Coronary artery (tissue), 2 donors: ENCODE data around the gene USP17L12.
"Not testable (repeated sequence)": the region's sequence is repeated elsewhere in the genome, so short reads cannot be mapped to it uniquely, and the experiment has no call there.

Experiments
- DNase-seq: peaks from one replicate; pipeline ENCODE4 v3.0.0-alpha.2; 2017; ENCODE audit warnings: low spot score
- H3K27ac ChIP-seq, 2 donors: fragments of 200-600 bp; sonication (generic); one replicate each; pipeline ENCODE4 v1.5.1; 2016 to 2019
- H3K4me3 ChIP-seq: fragments of 200-600 bp; sonication (generic); 2 replicates; pipeline ENCODE4 v1.5.1; 2016; ENCODE audit warnings: mild to moderate bottlenecking, moderate library complexity

USP17L12 gene, protein sequence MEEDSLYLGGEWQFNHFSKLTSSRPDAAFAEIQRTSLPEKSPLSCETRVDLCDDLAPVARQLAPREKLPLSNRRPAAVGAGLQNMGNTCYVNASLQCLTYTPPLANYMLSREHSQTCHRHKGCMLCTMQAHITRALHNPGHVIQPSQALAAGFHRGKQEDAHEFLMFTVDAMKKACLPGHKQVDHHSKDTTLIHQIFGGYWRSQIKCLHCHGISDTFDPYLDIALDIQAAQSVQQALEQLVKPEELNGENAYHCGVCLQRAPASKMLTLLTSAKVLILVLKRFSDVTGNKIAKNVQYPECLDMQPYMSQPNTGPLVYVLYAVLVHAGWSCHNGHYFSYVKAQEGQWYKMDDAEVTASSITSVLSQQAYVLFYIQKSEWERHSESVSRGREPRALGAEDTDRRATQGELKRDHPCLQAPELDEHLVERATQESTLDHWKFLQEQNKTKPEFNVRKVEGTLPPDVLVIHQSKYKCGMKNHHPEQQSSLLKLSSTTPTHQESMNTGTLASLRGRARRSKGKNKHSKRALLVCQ

GRCh38 chr4:9219852-9220251 is at the start of gene USP17L12:
Gene USP17L12 (plus strand): TSS chr4:9220152. CDS start chr4:9220152, 0 bp downstream.
- not testable (repeated sequence) for DNase-seq, H3K4me3 ChIP-seq, H3K27ac ChIP-seq

GRCh38 chr4:9210357-9210756 is 9.6 kb upstream of the USP17L12 start, which contains the start of gene USP17L10:
Gene USP17L10 (plus strand): TSS chr4:9210657. CDS start chr4:9210657, 0 bp downstream.
- DNase-seq, H3K4me3 ChIP-seq, H3K27ac ChIP-seq: not testable (repeated sequence)

DNA sequence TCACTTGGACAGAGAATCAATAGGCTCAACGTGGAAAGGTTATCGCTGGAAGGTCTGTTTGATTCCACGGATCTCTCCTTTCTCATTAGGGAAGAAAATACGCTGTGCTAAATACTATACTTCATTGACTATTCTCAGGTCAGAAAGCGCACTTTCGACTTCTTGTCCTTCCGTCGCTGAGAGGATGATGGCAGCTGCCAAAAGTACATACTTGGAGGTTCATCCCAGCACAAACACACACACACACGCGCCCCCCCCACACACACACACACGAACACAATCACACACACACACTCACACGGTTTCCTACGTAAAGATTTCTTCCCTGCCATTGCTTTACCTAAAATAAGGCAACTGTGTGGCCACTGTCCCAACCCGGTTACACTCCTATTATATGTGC is 5.3 kb upstream of the USP17L12 start:
- not testable (repeated sequence) for H3K4me3 ChIP-seq, H3K27ac ChIP-seq, DNase-seq

DNA sequence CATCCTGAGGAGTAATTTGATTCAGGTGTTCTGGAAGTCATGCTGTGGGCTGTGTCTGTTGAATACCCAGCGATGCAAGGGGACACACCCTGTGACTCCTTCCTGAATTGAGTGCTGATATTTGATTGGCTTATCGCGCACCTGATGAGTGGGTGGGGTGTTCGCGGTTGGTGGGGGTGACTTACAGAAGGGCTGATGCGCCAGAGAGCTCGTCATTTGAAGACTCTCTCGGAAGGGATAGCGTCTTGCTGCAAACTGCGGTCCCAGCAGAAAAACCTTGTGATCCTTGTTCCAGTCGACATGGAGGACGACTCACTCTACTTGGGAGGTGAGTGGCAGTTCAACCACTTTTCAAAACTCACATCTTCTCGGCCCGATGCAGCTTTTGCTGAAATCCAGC is 4.8 kb upstream of the USP17L12 start, which contains the start of gene USP17L11:
TSS of gene USP17L11 (plus strand) at position 301 of the 400 bp plus-strand sequence. CDS start at position 301, 0 bp downstream.
- DNase-seq, H3K27ac ChIP-seq, H3K4me3 ChIP-seq: not testable (repeated sequence)

GRCh38 chr4:9224596-9224995 is 4.6 kb downstream of the USP17L12 start, which contains the start of gene USP17L13:
Gene USP17L13 (plus strand): TSS chr4:9224896. CDS start chr4:9224896, 0 bp downstream.
- not testable (repeated sequence) for H3K4me3 ChIP-seq, DNase-seq, H3K27ac ChIP-seq

DNA sequence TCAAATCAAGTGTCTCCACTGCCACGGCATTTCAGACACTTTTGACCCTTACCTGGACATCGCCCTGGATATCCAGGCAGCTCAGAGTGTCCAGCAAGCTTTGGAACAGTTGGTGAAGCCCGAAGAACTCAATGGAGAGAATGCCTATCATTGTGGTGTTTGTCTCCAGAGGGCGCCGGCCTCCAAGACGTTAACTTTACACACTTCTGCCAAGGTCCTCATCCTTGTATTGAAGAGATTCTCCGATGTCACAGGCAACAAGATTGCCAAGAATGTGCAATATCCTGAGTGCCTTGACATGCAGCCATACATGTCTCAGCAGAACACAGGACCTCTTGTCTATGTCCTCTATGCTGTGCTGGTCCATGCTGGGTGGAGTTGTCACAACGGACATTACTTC is 10.3 kb downstream of the USP17L12 start:
- not testable (repeated sequence) for H3K4me3 ChIP-seq, H3K27ac ChIP-seq, DNase-seq

DNA sequence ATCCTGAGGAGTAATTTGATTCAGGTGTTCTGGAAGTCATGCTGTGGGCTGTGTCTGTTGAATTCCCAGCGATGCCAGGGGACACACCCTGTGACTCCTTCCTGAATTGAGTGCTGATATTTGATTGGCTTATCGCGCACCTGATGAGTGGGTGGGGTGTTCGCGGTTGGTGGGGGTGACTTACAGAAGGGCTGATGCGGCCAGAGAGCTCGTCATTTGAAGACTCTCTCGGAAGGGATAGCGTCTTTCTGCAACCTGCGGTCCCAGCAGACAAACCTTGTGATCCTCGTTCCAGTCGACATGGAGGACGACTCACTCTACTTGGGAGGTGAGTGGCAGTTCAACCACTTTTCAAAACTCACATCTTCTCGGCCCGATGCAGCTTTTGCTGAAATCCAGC is 14.1 kb downstream of the USP17L12 start, which contains the start of gene USP17L15:
TSS of gene USP17L15 (plus strand) at position 301 of the 400 bp plus-strand sequence. CDS start at position 301, 0 bp downstream.
- H3K27ac ChIP-seq, DNase-seq, H3K4me3 ChIP-seq: not testable (repeated sequence)

- not testable (repeated sequence) for H3K27ac ChIP-seq, H3K4me3 ChIP-seq
- peak; percentile 40 for DNase-seq
Measured at GRCh38 chr4:9238461-9238860, 18.5 kb downstream of the USP17L12 start.

DNA sequence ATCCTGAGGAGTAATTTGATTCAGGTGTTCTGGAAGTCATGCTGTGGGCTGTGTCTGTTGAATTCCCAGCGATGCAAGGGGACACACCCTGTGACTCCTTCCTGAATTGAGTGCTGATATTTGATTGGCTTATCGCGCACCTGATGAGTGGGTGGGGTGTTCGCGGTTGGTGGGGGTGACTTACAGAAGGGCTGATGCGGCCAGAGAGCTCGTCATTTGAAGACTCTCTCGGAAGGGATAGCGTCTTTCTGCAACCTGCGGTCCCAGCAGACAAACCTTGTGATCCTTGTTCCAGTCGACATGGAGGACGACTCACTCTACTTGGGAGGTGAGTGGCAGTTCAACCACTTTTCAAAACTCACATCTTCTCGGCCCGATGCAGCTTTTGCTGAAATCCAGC is 23.6 kb downstream of the USP17L12 start, which contains the start of gene USP17L17:
TSS of gene USP17L17 (plus strand) at position 301 of the 400 bp plus-strand sequence. CDS start at position 301, 0 bp downstream.
- H3K4me3 ChIP-seq, H3K27ac ChIP-seq, DNase-seq: not testable (repeated sequence)

GRCh38 chr4:9247953-9248680 is 28.2 kb downstream of the USP17L12 start, which contains the start of gene USP17L18:
Gene USP17L18 (plus strand): TSS chr4:9248630. CDS start chr4:9248630, 0 bp downstream.
- not testable (repeated sequence) for H3K4me3 ChIP-seq, H3K27ac ChIP-seq
- peak; percentile 41 for DNase-seq

DNA sequence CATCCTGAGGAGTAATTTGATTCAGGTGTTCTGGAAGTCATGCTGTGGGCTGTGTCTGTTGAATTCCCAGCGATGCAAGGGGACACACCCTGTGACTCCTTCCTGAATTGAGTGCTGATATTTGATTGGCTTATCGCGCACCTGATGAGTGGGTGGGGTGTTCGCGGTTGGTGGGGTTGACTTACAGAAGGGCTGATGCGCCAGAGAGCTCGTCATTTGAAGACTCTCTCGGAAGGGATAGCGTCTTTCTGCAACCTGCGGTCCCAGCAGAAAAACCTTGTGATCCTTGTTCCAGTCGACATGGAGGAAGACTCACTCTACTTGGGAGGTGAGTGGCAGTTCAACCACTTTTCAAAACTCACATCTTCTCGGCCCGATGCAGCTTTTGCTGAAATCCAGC is 33.1 kb downstream of the USP17L12 start, which contains the start of gene USP17L19:
TSS of gene USP17L19 (plus strand) at position 301 of the 400 bp plus-strand sequence. CDS start at position 301, 0 bp downstream.
- not testable (repeated sequence) for H3K27ac ChIP-seq, H3K4me3 ChIP-seq, DNase-seq

DNA sequence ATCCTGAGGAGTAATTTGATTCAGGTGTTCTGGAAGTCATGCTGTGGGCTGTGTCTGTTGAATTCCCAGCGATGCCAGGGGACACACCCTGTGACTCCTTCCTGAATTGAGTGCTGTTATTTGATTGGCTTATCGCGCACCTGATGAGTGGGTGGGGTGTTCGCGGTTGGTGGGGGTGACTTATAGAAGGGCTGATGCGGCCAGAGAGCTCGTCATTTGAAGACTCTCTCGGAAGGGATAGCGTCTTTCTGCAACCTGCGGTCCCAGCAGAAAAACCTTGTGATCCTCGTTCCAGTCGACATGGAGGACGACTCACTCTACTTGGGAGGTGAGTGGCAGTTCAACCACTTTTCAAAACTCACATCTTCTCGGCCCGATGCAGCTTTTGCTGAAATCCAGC is 37.9 kb downstream of the USP17L12 start, which contains the start of gene USP17L20:
TSS of gene USP17L20 (plus strand) at position 301 of the 400 bp plus-strand sequence. CDS start at position 301, 0 bp downstream.
- H3K4me3 ChIP-seq, DNase-seq, H3K27ac ChIP-seq: not testable (repeated sequence)

GRCh38 chr4:9262572-9262971 is 42.6 kb downstream of the USP17L12 start, which contains the start of gene USP17L21:
Gene USP17L21 (plus strand): TSS chr4:9262872. CDS start chr4:9262872, 0 bp downstream.
- H3K4me3 ChIP-seq, DNase-seq: not testable (repeated sequence)

DNA sequence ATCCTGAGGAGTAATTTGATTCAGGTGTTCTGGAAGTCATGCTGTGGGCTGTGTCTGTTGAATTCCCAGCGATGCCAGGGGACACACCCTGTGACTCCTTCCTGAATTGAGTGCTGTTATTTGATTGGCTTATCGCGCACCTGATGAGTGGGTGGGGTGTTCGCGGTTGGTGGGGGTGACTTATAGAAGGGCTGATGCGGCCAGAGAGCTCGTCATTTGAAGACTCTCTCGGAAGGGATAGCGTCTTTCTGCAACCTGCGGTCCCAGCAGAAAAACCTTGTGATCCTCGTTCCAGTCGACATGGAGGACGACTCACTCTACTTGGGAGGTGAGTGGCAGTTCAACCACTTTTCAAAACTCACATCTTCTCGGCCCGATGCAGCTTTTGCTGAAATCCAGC is 47.4 kb downstream of the USP17L12 start, which contains the start of gene USP17L22:
TSS of gene USP17L22 (plus strand) at position 301 of the 400 bp plus-strand sequence. CDS start at position 301, 0 bp downstream.
- not testable (repeated sequence) for H3K27ac ChIP-seq, H3K4me3 ChIP-seq, DNase-seq

More at GRCh38 chr4:9262572-9262971, 42.6 kb downstream of the USP17L12 start, which contains the start of gene USP17L21:
- H3K27ac ChIP-seq = not testable (repeated sequence)
